AG04449 (cell line): ENCODE measurements around the gene LATS2.

Experiments
- CTCF ChIA-PET: fragments of 350-600 bp; formaldehyde crosslinking; extraction: SDS; loops from one replicate; lab custom pipeline; 2021; ENCODE audit warnings: antibody characterized with exemption; lab: Yijun Ruan, JAX
- POLR2A ChIA-PET: fragments of 400-600, 350-600 bp; formaldehyde crosslinking; extraction: SDS; loops from one replicate; lab custom pipeline; 2020; ENCODE audit warnings: antibody characterized with exemption, inconsistent platforms; lab: Yijun Ruan, JAX
- DNase-seq: peaks from one replicate; pipeline ENCODE4 v3.0.0-alpha.2; 2010; ENCODE audit warnings: low read depth, low spot score
- H3K4me3 ChIP-seq: 2 replicates; pipeline ENCODE4 v1.5.1; 2011; ENCODE audit warnings: low read depth, mild to moderate bottlenecking, control low read depth, low read length
- TF ChIP-seq, protein P1 (sequence below): IDR thresholded peaks from one replicate; pipeline ENCODE4 v1.5.1; 2011; ENCODE audit warnings: mild to moderate bottlenecking, moderate library complexity, low read length, control low read depth, inconsistent platforms; ENCODE audit not compliant: insufficient read depth; ENCODE audit errors: missing control alignments

Gene LATS2

DNA sequence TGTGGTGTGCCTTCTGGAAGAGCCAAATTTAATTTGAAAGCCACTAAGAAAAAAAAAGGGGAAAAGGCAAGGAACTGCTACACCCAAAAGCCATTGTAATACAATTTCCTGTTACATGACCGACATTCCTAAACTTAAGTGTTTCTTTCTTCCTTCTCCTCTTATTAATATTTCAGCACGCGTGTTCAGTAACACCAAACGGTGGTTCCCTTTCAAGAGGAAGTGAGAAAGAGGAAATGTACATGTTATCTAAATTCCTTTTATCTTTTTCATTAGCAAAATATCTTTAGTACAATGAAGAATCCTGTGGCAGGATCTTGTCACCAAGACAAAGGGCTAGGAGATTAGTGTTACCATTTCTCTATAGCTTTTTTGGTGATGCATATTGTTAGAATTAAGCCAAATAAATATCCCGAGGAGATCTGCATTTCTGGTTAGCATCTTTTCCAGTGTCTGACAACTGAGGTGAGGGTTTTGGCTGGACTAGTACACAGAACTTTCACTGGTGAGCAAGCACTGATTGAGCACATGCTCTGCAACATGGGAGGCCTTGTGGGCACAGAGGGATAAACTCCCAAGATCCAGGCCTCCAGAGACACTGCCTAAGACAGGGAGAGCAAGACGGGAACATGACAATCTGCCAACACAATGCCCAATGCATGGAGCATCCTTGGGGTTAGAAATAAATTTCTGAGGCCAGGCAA, 22.1 kb downstream of the LATS2 start:
- ChIA-PET CTCF (no interaction called here), POLR2A (no interaction called here)
- DNase-seq, result no peak
- TF ChIP-seq, protein P1, sequence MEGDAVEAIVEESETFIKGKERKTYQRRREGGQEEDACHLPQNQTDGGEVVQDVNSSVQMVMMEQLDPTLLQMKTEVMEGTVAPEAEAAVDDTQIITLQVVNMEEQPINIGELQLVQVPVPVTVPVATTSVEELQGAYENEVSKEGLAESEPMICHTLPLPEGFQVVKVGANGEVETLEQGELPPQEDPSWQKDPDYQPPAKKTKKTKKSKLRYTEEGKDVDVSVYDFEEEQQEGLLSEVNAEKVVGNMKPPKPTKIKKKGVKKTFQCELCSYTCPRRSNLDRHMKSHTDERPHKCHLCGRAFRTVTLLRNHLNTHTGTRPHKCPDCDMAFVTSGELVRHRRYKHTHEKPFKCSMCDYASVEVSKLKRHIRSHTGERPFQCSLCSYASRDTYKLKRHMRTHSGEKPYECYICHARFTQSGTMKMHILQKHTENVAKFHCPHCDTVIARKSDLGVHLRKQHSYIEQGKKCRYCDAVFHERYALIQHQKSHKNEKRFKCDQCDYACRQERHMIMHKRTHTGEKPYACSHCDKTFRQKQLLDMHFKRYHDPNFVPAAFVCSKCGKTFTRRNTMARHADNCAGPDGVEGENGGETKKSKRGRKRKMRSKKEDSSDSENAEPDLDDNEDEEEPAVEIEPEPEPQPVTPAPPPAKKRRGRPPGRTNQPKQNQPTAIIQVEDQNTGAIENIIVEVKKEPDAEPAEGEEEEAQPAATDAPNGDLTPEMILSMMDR, result no peak
- H3K4me3 ChIP-seq, result no peak overlapping the region

DNA sequence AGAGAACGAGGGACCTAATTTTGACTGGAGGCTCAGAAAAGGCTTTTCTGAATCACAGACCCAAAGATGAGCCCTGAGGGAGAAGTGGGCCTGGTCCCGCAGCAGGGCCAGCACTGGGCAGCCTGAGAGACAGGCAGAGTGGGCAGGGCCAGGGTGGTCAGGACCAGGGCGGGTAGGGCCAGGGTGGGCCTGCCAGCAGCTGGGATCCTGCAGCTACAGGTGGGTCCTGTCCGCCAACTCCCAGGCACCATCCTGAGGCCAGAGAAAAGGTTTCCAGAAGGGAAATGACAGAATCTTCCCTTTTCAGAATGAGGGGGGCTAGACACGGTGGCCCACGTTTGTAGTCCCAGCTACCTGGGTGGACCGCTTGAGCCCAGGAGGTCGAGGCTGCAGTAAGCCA, 23.7 kb downstream of the LATS2 start:
- TF ChIP-seq, protein P1, result no peak
- POLR2A ChIA-PET, result no interaction called here
- CTCF ChIA-PET, result no interaction called here
- DNase-seq, result no peak
- H3K4me3 ChIP-seq, result no peak overlapping the region

DNA sequence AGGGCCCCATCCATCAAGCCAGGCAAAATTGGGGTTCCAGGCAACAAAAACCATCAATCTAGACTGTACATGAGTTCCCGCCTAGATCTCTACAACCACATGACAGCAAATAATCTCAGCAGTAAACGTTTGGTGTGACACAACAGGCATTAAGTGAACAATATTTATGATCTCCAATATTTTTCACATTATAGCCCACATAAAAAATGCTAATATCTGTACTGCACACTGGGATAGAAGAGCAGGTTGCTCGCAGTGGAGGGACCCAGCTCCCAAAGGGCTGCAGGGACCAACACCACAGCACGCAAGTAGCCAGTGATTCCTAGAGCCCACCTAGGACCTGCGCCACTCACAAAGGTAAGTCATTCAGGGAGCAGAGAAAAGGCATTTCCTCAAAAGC, 25.9 kb downstream of the LATS2 start:
- CTCF ChIA-PET, result interaction anchor here (1.3 kb wide), 1 partner anchor 15 kb away, joined by 3 read pairs; no protein-coding TSS in a partner anchor
- no peak for DNase-seq
- POLR2A ChIA-PET, result no interaction called here
- TF ChIP-seq, protein P1, result no peak
- no peak overlapping the region for H3K4me3 ChIP-seq

DNA sequence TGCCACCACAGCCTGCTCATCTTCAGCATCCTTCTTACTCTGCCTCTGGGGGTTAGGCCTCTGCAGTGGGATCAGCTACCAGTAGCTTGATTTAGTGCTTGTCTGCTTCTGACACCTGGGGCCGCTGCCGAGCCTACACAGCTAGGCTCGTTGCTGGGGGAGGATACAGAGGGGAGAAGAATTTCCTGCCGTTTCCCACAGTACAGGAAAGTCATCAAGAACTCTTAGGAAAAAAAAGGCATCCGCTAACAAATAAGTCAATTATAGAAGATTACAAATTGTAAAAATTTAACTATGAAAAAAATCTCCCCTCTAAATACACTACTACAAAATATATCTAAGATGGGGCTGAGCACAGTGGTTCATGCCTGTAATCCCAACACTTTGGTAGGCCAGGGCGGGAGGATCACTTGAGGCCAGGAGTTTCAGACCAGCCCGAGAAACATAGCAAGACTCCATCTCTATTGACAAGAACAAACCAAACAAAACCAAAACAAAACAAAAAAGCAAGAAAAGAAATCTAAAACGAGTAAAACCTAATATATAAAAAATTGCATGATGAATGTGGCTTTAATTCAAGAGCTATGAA, 26.7 kb downstream of the LATS2 start:
- no peak overlapping the region for H3K4me3 ChIP-seq
- TF ChIP-seq, protein P1, result no peak
- ChIA-PET POLR2A (no interaction called here), CTCF (interaction anchor here (1.0 to 1.3 kb wide), 2 partner anchors 14 to 99 kb away, joined by 3 read pairs; no protein-coding TSS in a partner anchor)
- no peak for DNase-seq

DNA sequence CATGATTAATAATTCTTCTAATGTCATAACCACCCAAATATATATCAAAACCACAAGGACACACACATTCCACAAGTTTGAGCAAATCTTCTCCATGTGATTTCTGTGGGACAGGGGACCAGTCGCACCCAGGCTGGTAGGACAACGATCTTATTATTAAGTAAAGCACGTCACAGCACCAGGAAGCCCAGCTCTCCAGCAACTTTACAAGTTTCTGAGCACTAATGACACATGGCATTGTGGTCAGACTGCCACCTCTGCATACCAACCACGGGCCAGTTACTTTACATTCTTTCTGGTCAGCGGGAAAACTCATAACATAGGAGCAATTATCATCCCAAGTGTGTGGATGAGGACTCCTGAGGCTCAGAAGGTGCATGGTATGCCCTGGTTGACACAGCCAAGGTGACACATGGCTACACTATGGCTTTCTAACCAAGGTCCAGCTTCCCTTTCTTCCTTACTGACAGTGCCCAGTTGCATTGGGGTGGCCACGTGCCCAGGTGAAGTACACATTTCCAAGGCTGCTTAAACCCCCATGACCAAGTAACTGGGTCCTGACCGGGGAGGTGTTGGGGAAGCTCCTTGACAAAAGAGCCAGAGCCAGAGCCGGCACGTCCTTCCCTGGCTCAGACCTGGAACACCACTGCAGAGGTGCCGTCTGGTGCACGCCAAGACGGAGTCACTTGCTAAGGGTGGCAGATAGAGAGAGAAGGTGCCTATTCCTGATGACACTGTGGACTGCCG, 27.4 kb downstream of the LATS2 start:
- CTCF ChIA-PET, result interaction anchor here (1.0 to 1.3 kb wide), 2 partner anchors 18 to 99 kb away, joined by 3 to 4 read pairs; no protein-coding TSS in a partner anchor
- POLR2A ChIA-PET, result no interaction called here
- no peak overlapping the region for H3K4me3 ChIP-seq
- TF ChIP-seq, protein P1, result no peak
- DNase-seq, result no peak
